K562 (cell line): ENCODE results near the gene TNFSF13. TPM values are rescaled to one million over a fixed set of nuclear protein-coding genes. Genes with fewer than 3 reads are reported as not detected.

Experiments used
- BDP1 ChIP-seq: IDR thresholded peaks from 3 replicates; pipeline ENCODE4 v1.6.1; 2011; ENCODE audit not compliant: insufficient read length, insufficient read depth
- CHCHD3 ChIP-seq: fragments of 250-450 bp; sonication (Bioruptor Pico); IDR thresholded peaks from 2 replicates; pipeline ENCODE4 v2.1.2; 2022; ENCODE audit warnings: mild to moderate bottlenecking
- HDGF ChIP-seq: fragments of 450-650 bp; IDR thresholded peaks from 2 replicates; pipeline ENCODE4 v1.6.1; 2016
- JUND ChIP-seq, 2 experiments: IDR thresholded peaks; 2 replicates in 1 of 2; 3 replicates in 1 of 2; pipeline ENCODE4 v1.6.1; 2011; ENCODE audit warnings: borderline replicate concordance in 2 of 2, low read depth in 2 of 2, low read length in 2 of 2, improper control_type of control experiment in 1 of 2, missing biosample characterization in 1 of 2, missing genetic modification characterization in 1 of 2, missing genetic modification reagents in 1 of 2
- L3MBTL2 ChIP-seq: fragments of 450-650 bp; IDR thresholded peaks from 2 replicates; pipeline ENCODE4 v1.6.1; 2016; ENCODE audit warnings: mild to moderate bottlenecking, moderate library complexity
- LCOR ChIP-seq: sonication (generic); formaldehyde crosslinking; IDR thresholded peaks from 2 replicates; pipeline ENCODE4 v1.8.0; 2022; ENCODE audit warnings: mild to moderate bottlenecking, missing genetic modification reagents
- NR2C2 ChIP-seq, 2 experiments: fragments of 200-800 bp in 1 of 2; sonication (Bioruptor generic) in 1 of 2; sonication (generic) in 1 of 2; formaldehyde crosslinking in 1 of 2; IDR thresholded peaks; 2 replicates each; pipeline versions ENCODE4 v1.6.1 to v1.8.0; 2016 to 2022; ENCODE audit warnings: mild to moderate bottlenecking in 1 of 2, missing compliant biosample characterization in 1 of 2, missing genetic modification characterization in 1 of 2, missing genetic modification reagents in 1 of 2
- NR3C1 ChIP-seq: sonication (generic); formaldehyde crosslinking; IDR thresholded peaks from 2 replicates; pipeline ENCODE4 v1.8.1; 2022; ENCODE audit warnings: missing genetic modification reagents
- PRDM10 ChIP-seq: fragments of 450-650 bp; IDR thresholded peaks from 2 replicates; pipeline ENCODE4 v1.6.1; 2018; ENCODE audit not compliant: partially characterized antibody
- RBM39 ChIP-seq: fragments of 200-400 bp; formaldehyde crosslinking; optimal IDR thresholded peaks from 2 replicates; pipeline ENCODE3; 2018; ENCODE audit warnings: low read depth, low read length
- RFX1 ChIP-seq: fragments of 450-650 bp; IDR thresholded peaks from 2 replicates; pipeline ENCODE4 v1.6.1; 2016; ENCODE audit warnings: mild to moderate bottlenecking, moderate library complexity
- SPI1 ChIP-seq: IDR thresholded peaks from 2 replicates; pipeline ENCODE4 v1.6.1; 2011; ENCODE audit warnings: low read depth, low read length, control low read depth, borderline replicate concordance
- SUPT5H ChIP-seq: fragments of 450-650 bp; IDR thresholded peaks from 2 replicates; pipeline ENCODE4 v1.6.1; 2016
- TAF9B ChIP-seq: fragments of 450-650 bp; IDR thresholded peaks from 2 replicates; pipeline ENCODE4 v1.6.1; 2018; ENCODE audit warnings: mild to moderate bottlenecking; ENCODE audit not compliant: partially characterized antibody
- TBL1XR1 ChIP-seq, 2 experiments: IDR thresholded peaks; 2 replicates each; pipeline ENCODE4 v1.6.1; 2012; ENCODE audit warnings: improper control_type of control experiment in 2 of 2, low read length in 2 of 2, mild to moderate bottlenecking in 1 of 2
- TBP ChIP-seq: optimal IDR thresholded peaks from 2 replicates; pipeline ENCODE3; 2011; ENCODE audit warnings: low read depth, low read length, improper control_type of control experiment
- TOE1 ChIP-seq, 2 experiments: fragments of 450-650 bp in 1 of 2; sonication (generic) in 1 of 2; formaldehyde crosslinking in 1 of 2; IDR thresholded peaks; 2 replicates each; pipeline versions ENCODE4 v1.7.1 to v1.8.0; 2016 to 2022; ENCODE audit warnings: borderline replicate concordance in 2 of 2, mild to moderate bottlenecking in 2 of 2, antibody characterized with exemption in 1 of 2, inconsistent platforms in 1 of 2, low read depth in 1 of 2, missing genetic modification reagents in 1 of 2, moderate library complexity in 1 of 2
- U2AF1 ChIP-seq: fragments of 200-400 bp; formaldehyde crosslinking; optimal IDR thresholded peaks from 2 replicates; pipeline ENCODE3; 2017; ENCODE audit warnings: mild to moderate bottlenecking, low read depth, low read length, moderate library complexity
- ZBTB8A ChIP-seq: fragments of 450-650 bp; IDR thresholded peaks from 2 replicates; pipeline ENCODE4 v1.6.1; 2018; ENCODE audit warnings: mild to moderate bottlenecking, moderate library complexity; ENCODE audit not compliant: partially characterized antibody
- ZNF175 ChIP-seq: fragments of 200-800 bp; sonication (Bioruptor generic); IDR thresholded peaks from 2 replicates; pipeline ENCODE4 v1.6.1; 2016; ENCODE audit warnings: low read depth, mild to moderate bottlenecking, missing genetic modification characterization, missing compliant biosample characterization
- ZNF217 ChIP-seq: sonication (generic); formaldehyde crosslinking; IDR thresholded peaks from 2 replicates; pipeline ENCODE4 v1.8.0; 2022; ENCODE audit warnings: mild to moderate bottlenecking, missing genetic modification reagents
- ZNF586 ChIP-seq: fragments of 450-650 bp; formaldehyde crosslinking; conservative IDR thresholded peaks from 2 replicates; pipeline ENCODE4 v1.4.0; 2020; ENCODE audit warnings: mild to moderate bottlenecking, moderate library complexity
- polyA plus RNA-seq, 8 experiments: library from polyadenylated mRNA; depleted of rRNA in 4 of 8; stranded (reverse) in 5 of 8; unstranded in 3 of 8; fragments of >200 nt; fragmentation: Nextera tagmentation in 2 of 8; fragmentation: Illumina TruSeq in 1 of 8; extraction: Ambion mirVana in 2 of 8; extraction: Trizol in 1 of 8; gene quantifications; 2 replicates each; pipeline versions ENCODE4 v1.2.1 to v1.2.3, GENCODE V29; 2011 to 2014; ENCODE audit warnings: inconsistent platforms in 1 of 8, missing spikeins in 1 of 8
- total RNA-seq, 7 experiments: library from RNA; depleted of rRNA in 6 of 7; stranded (reverse); fragments of >200 nt in 6 of 7; fragmentation: Illumina TruSeq in 2 of 7; extraction: Trizol in 2 of 7; gene quantifications; 2 replicates each; pipeline versions ENCODE4 v1.2.1 to v1.2.3, GENCODE V29; 2011 to 2021; ENCODE audit warnings: low replicate concordance in 1 of 7
- TF ChIP-seq, protein P1 (sequence below): fragments of 450-650 bp; formaldehyde crosslinking; IDR thresholded peaks from 2 replicates; pipeline ENCODE4 v1.4.0; 2022; ENCODE audit warnings: missing genetic modification characterization
- TF ChIP-seq, protein P2 (sequence below): fragments of 250-450 bp; sonication (Bioruptor Pico); IDR thresholded peaks from 2 replicates; pipeline ENCODE4 v1.4.0; 2020; ENCODE audit warnings: mild to moderate bottlenecking, moderate library complexity

Gene TNFSF13
- total and polyA plus RNA-seq, 9 of the 15 experiments (the other 6 are each of a cell fraction or from before 2014, with no cell fraction given): 0.04 to 0.51 (median 0.19) TPM; not detected in 1

GRCh38 chr17:7572338-7572587 lies 13.7 kb downstream of the TNFSF13 start (continued):
- no peak for TF ChIP-seq BDP1
- TF ChIP-seq, protein P1, sequence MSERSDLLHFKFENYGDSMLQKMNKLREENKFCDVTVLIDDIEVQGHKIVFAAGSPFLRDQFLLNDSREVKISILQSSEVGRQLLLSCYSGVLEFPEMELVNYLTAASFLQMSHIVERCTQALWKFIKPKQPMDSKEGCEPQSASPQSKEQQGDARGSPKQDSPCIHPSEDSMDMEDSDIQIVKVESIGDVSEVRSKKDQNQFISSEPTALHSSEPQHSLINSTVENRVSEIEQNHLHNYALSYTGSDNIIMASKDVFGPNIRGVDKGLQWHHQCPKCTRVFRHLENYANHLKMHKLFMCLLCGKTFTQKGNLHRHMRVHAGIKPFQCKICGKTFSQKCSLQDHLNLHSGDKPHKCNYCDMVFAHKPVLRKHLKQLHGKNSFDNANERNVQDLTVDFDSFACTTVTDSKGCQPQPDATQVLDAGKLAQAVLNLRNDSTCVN (CRISPR knock-in tag): no peak
- no peak for TF ChIP-seq LCOR (CRISPR knock-in tag)
- TF ChIP-seq RBM39: no peak
- TF ChIP-seq L3MBTL2: peak; percentile 99
- no peak for TF ChIP-seq JUND (IDR thresholded peaks at IDR 0.05; ENCODE audit: borderline replicate concordance, low read depth, low read length)
- TF ChIP-seq JUND (tag; IDR thresholded peaks at IDR 0.05; ENCODE audit: borderline replicate concordance, low read depth, low read length): no peak
- peak; percentile 77 for TF ChIP-seq SPI1
- no peak; a peak in 1 of 4 replicates for TF ChIP-seq TBL1XR1 (IDR thresholded peaks at IDR 0.05; ENCODE audit: low read length in 2 of 2)
- TF ChIP-seq TBP: no peak
- peak; percentile 10 for TF ChIP-seq PRDM10
- no peak for TF ChIP-seq ZNF217 (CRISPR knock-in tag)
- no peak for TF ChIP-seq ZBTB8A
- TF ChIP-seq CHCHD3 (CRISPR knock-in tag): no peak
- no peak for TF ChIP-seq ZNF175 (CRISPR knock-in tag)
- TF ChIP-seq RFX1: no peak
- TF ChIP-seq ZNF586 (CRISPR knock-in tag): no peak
- TF ChIP-seq TAF9B: no peak
- TF ChIP-seq, protein P2, sequence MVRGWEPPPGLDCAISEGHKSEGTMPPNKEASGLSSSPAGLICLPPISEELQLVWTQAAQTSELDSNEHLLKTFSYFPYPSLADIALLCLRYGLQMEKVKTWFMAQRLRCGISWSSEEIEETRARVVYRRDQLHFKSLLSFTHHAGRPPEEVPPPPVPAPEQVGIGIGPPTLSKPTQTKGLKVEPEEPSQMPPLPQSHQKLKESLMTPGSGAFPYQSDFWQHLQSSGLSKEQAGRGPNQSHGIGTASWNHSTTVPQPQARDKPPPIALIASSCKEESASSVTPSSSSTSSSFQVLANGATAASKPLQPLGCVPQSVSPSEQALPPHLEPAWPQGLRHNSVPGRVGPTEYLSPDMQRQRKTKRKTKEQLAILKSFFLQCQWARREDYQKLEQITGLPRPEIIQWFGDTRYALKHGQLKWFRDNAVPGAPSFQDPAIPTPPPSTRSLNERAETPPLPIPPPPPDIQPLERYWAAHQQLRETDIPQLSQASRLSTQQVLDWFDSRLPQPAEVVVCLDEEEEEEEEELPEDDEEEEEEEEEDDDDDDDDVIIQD (CRISPR knock-in tag): no peak
- no peak for TF ChIP-seq TOE1 (IDR thresholded peaks at IDR 0.05; ENCODE audit: borderline replicate concordance)
- TF ChIP-seq TOE1 (CRISPR knock-in tag; IDR thresholded peaks at IDR 0.05; ENCODE audit: borderline replicate concordance, low read depth): no peak
- TF ChIP-seq NR3C1 (CRISPR knock-in tag): no peak
- no peak for TF ChIP-seq SUPT5H
- no peak for TF ChIP-seq NR2C2 (CRISPR knock-in tag; IDR thresholded peaks at IDR 0.05)
- TF ChIP-seq NR2C2 (tag; IDR thresholded peaks at IDR 0.05): peak; percentile 77; the same call in 1 of the 2 replicates
- TF ChIP-seq HDGF: no peak
- TF ChIP-seq U2AF1: no peak
